Gastroesophageal sphincter (tissue), 4 donors: ENCODE measurements around the gene TARS2. TPM values are rescaled to one million over a fixed set of nuclear protein-coding genes. Genes with fewer than 3 reads are reported as not detected.

ENCODE experiments used
- ATAC-seq: fragments of 150-250 bp; one replicate; pipeline ENCODE4 v1.9.1; 2016; ENCODE audit warnings: mild to moderate bottlenecking, moderate library complexity
- H3K27ac ChIP-seq, 4 donors: fragments of 200-600 bp; sonication (generic) in 3 of 4; 1 replicate in 3 of 4; 2 replicates in 1 of 4; pipeline ENCODE4 v1.5.1; 2016 to 2019
- H3K27me3 ChIP-seq: fragments of 200-600 bp; sonication (generic); one replicate; pipeline ENCODE4 v1.5.1; 2019
- H3K36me3 ChIP-seq, 2 donors: fragments of 200-600 bp; sonication (generic); one replicate each; pipeline ENCODE4 v1.5.1; 2019; ENCODE audit warnings: control low read depth in 1 of 2
- H3K4me1 ChIP-seq, 3 donors: fragments of 200-600 bp; sonication (generic); 1 replicate in 2 of 3; 2 replicates in 1 of 3; pipeline ENCODE4 v1.5.1; 2016 to 2019; ENCODE audit warnings: control low read depth in 2 of 3
- H3K4me3 ChIP-seq, 2 donors: fragments of 200-600 bp; sonication (generic); one replicate each; pipeline ENCODE4 v1.5.1; 2019; ENCODE audit warnings: mild to moderate bottlenecking in 1 of 2, moderate library complexity in 1 of 2
- H3K9me3 ChIP-seq, 3 donors: fragments of 200-600 bp; sonication (generic); one replicate each; pipeline ENCODE4 v1.5.1; 2017 to 2019; ENCODE audit warnings: control low read depth in 2 of 3
- CTCF ChIP-seq, 4 experiments: fragments of 200-600 bp in 2 of 4; fragments of 450-650 bp in 2 of 4; sonication (generic) in 1 of 4; IDR thresholded peaks; one replicate each; pipeline ENCODE4 v1.5.1; 2017 to 2019; ENCODE audit warnings: antibody characterized with exemption in 4 of 4, mild to moderate bottlenecking in 2 of 4, moderate library complexity in 2 of 4
- EP300 ChIP-seq: sonication (generic); formaldehyde crosslinking; IDR thresholded peaks from one replicate; pipeline ENCODE4 v1.6.1; 2017; ENCODE audit warnings: antibody characterized with exemption, mild to moderate bottlenecking
- POLR2A ChIP-seq, 2 donors: fragments of 450-650 bp; IDR thresholded peaks; one replicate each; pipeline ENCODE4 v1.6.1; 2017; ENCODE audit warnings: antibody characterized with exemption in 2 of 2, mild to moderate bottlenecking in 2 of 2, moderate library complexity in 1 of 2
- POLR2AphosphoS5 ChIP-seq: sonication (generic); formaldehyde crosslinking; IDR thresholded peaks from one replicate; pipeline ENCODE4 v1.6.1; 2017; ENCODE audit warnings: antibody characterized with exemption
- WGBS, 2 donors: methylation state at CpG; one replicate each; pipeline ENCODE4 v1.1.5; 2018; ENCODE audit warnings: low coverage in 1 of 2; 5-methylcytosine and 5-hydroxymethylcytosine counted together
- total RNA-seq, 4 donors: library from RNA; depleted of rRNA; stranded (reverse); fragments of >200 nt; gene quantifications; one replicate each; pipeline ENCODE4 v1.1.0, GENCODE V29; 2016

TARS2 gene
- total RNA-seq, 4 donors from 2014 or later: 6.7 to 32.2 (median 10.6) TPM

GRCh38 chr1:150552128-150552910, 65.1 kb downstream of the TARS2 start:
- H3K4me3 ChIP-seq: no peak overlapping the region
- H3K27ac ChIP-seq: peak overlapping the region; percentile 59 to 98 (median 94)
- peak; percentile 78 for ATAC-seq
- no peaks in the 10 kb centered on the region for H3K27me3 ChIP-seq
- no peaks in the 10 kb centered on the region for H3K9me3 ChIP-seq
- H3K4me1 ChIP-seq: peaks cover 0 to 72% (median 22%) of the 10 kb centered on the region in 3 donors
- no peak for TF ChIP-seq CTCF (IDR thresholded peaks at IDR 0.05)
- peak; percentile 95 for TF ChIP-seq POLR2AphosphoS5
- no peak for TF ChIP-seq EP300
- no peak for TF ChIP-seq POLR2A (IDR thresholded peaks at IDR 0.05)
- peaks cover 0 to 34% of the 10 kb centered on the region in 2 donors for H3K36me3 ChIP-seq
- 20 to 33% methylated on average over 3 to 4 of the region's 13 CpGs for WGBS, 2 donors

- Histone ChIP-seq H3K9me3 (no peaks in the 10 kb centered on the region), H3K36me3 (peaks cover 0 to 39% of the 10 kb centered on the region in 2 donors), H3K4me3 (no peak overlapping the region), H3K27me3 (no peaks in the 10 kb centered on the region), H3K27ac (peak overlapping the region; percentile 40 to 98 (median 94)), H3K4me1 (peaks cover 0 to 74% (median 22%) of the 10 kb centered on the region in 3 donors)
- 94% methylated on average over 3 of the region's 12 CpGs; no CpG with 5 or more reads in 1 of the 2 donors for WGBS, 2 donors
- no peak for ATAC-seq
- TF ChIP-seq POLR2AphosphoS5: no peak
- TF ChIP-seq CTCF (IDR thresholded peaks at IDR 0.05): no peak
- no peak for TF ChIP-seq EP300
Measured at GRCh38 chr1:150552911-150553289, 65.7 kb downstream of the TARS2 start.

GRCh38 chr1:150553392-150554085, 66.3 kb downstream of the TARS2 start:
- Histone ChIP-seq H3K27me3 (no peaks in the 10 kb centered on the region), H3K9me3 (no peaks in the 10 kb centered on the region), H3K36me3 (peaks cover 0 to 41% of the 10 kb centered on the region in 2 donors), H3K27ac (peak overlapping the region in 3 of 4 donors; percentile 91 to 98 (median 96)), H3K4me1 (peaks cover 0 to 74% (median 25%) of the 10 kb centered on the region in 3 donors), H3K4me3 (no peak overlapping the region)
- TF ChIP-seq POLR2A (IDR thresholded peaks at IDR 0.05) (peak in 1 of 2 donors; percentile 14), CTCF (IDR thresholded peaks at IDR 0.05) (no peak)
- no peak for ATAC-seq
- WGBS, 2 donors: 77% methylated on average over 4 of the region's 23 CpGs; no CpG with 5 or more reads in 1 of the 2 donors

GRCh38 chr1:150554086-150554452, 66.8 kb downstream of the TARS2 start:
- H3K27ac ChIP-seq: peak overlapping the region in 3 of 4 donors; percentile 91 to 98 (median 96)
- H3K4me1 ChIP-seq: peaks cover 0 to 78% (median 25%) of the 10 kb centered on the region in 3 donors
- H3K36me3 ChIP-seq: peaks cover 0 to 41% of the 10 kb centered on the region in 2 donors
- H3K27me3 ChIP-seq: no peaks in the 10 kb centered on the region
- no peak for ATAC-seq
- no peak overlapping the region for H3K4me3 ChIP-seq
- TF ChIP-seq POLR2AphosphoS5: no peak
- no peak for TF ChIP-seq POLR2A (IDR thresholded peaks at IDR 0.05)
- TF ChIP-seq EP300: no peak
- no peak for TF ChIP-seq CTCF (IDR thresholded peaks at IDR 0.05)
- no peaks in the 10 kb centered on the region for H3K9me3 ChIP-seq
- WGBS, 2 donors: 60 to 100% methylated on average over 1 of the region's 8 CpGs
